ENCODE data around the gene ZNF777.

DNA sequence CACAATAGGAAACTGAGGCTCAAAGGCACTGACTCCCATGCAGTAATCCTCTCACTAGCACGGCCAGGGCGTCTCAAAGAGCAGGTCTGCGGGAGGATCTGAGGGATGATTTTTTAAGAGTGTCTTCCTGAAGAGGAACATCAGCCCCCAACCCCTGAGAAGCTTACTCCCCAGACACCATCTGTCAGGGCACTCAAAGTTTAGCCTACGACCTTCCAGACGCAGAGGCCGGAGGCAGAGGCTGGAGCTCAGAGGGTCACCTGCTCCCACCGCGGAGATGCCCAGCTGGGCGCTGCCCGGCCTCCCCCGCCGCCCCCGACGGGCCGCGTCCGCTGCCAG is 1.7 kb downstream of the ZNF777 start:
- no peak for TF ChIP-seq POLR2A (IDR thresholded peaks at IDR 0.05; ENCODE audit: low read length)
- TF ChIP-seq GATA1 (IDR thresholded peaks at IDR 0.05; ENCODE audit: low read depth, low read length) = no peak

Data from erythroblast (primary cell).